HepG2 (cell line): ENCODE data around the gene ZNF281. TPM values are rescaled to one million over a fixed set of nuclear protein-coding genes. Genes with fewer than 3 reads are reported as not detected.

ENCODE experiments used
- ATRX ChIP-seq: sonication (generic); formaldehyde crosslinking; IDR thresholded peaks from 2 replicates; pipeline ENCODE4 v1.4.0; 2020; ENCODE audit warnings: missing genetic modification reagents, borderline replicate concordance
- CEBPB ChIP-seq: IDR thresholded peaks from 2 replicates; pipeline ENCODE4 v1.6.1; 2011; ENCODE audit warnings: low read depth, low read length, improper control_type of control experiment, borderline replicate concordance
- DBP ChIP-seq: sonication (generic); formaldehyde crosslinking; IDR thresholded peaks from 2 replicates; pipeline ENCODE4 v1.4.0; 2020; ENCODE audit warnings: missing genetic modification reagents; ENCODE audit errors: not compliant biosample characterization
- FOXA1 ChIP-seq, 2 experiments: fragments of 450-650 bp in 1 of 2; sonication (generic) in 1 of 2; formaldehyde crosslinking in 1 of 2; IDR thresholded peaks; 2 replicates each; pipeline versions ENCODE4 v1.4.0 to v1.6.1; 2016 to 2020; ENCODE audit warnings: missing genetic modification reagents in 1 of 2
- GATAD2A ChIP-seq: IDR thresholded peaks from 2 replicates; pipeline ENCODE4 v1.6.1; 2016
- GLMP ChIP-seq: sonication (generic); formaldehyde crosslinking; IDR thresholded peaks from 2 replicates; pipeline ENCODE4 v1.9.0; 2021; ENCODE audit warnings: missing genetic modification reagents, mild to moderate bottlenecking, borderline replicate concordance
- IRX3 ChIP-seq: sonication (generic); formaldehyde crosslinking; IDR thresholded peaks from 2 replicates; pipeline ENCODE4 v1.8.1; 2023; ENCODE audit warnings: mild to moderate bottlenecking, low read depth, missing genetic modification reagents, borderline replicate concordance
- MLX ChIP-seq: IDR thresholded peaks from 2 replicates; pipeline ENCODE4 v1.6.1; 2016
- NFIC ChIP-seq: IDR thresholded peaks from 2 replicates; pipeline ENCODE4 v1.6.1; 2012; ENCODE audit warnings: mild to moderate bottlenecking, low read length, inconsistent platforms
- NRL ChIP-seq: sonication (generic); formaldehyde crosslinking; IDR thresholded peaks from 2 replicates; pipeline ENCODE4 v1.5.0; 2020; ENCODE audit warnings: missing genetic modification reagents, mild to moderate bottlenecking, moderate library complexity, borderline replicate concordance
- PHF21A ChIP-seq: sonication (generic); formaldehyde crosslinking; IDR thresholded peaks from 2 replicates; pipeline ENCODE4 v1.5.0; 2020; ENCODE audit warnings: mild to moderate bottlenecking, missing genetic modification reagents
- RFX3 ChIP-seq: IDR thresholded peaks from 2 replicates; pipeline ENCODE4 v1.6.1; 2016; ENCODE audit warnings: missing biosample characterization, missing genetic modification reagents
- SNAPC2 ChIP-seq: sonication (generic); formaldehyde crosslinking; IDR thresholded peaks from 2 replicates; pipeline ENCODE4 v1.8.1; 2022; ENCODE audit warnings: mild to moderate bottlenecking, missing genetic modification reagents
- ZNF292 ChIP-seq: sonication (generic); formaldehyde crosslinking; IDR thresholded peaks from 2 replicates; pipeline ENCODE4 v1.8.1; 2022; ENCODE audit warnings: mild to moderate bottlenecking, low read depth, missing genetic modification reagents, borderline replicate concordance
- ZNF503 ChIP-seq: sonication (generic); formaldehyde crosslinking; IDR thresholded peaks from 2 replicates; pipeline ENCODE4 v1.4.0; 2020; ENCODE audit warnings: missing genetic modification reagents
- ZNF780A ChIP-seq: sonication (generic); formaldehyde crosslinking; IDR thresholded peaks from 2 replicates; pipeline ENCODE4 v1.8.0; 2022; ENCODE audit warnings: mild to moderate bottlenecking, missing genetic modification reagents, moderate library complexity
- ZNF792 ChIP-seq: IDR thresholded peaks from 2 replicates; pipeline ENCODE4 v1.6.1; 2016
- ZSCAN25 ChIP-seq: sonication (generic); formaldehyde crosslinking; IDR thresholded peaks from 2 replicates; pipeline ENCODE4 v1.8.0; 2022; ENCODE audit warnings: mild to moderate bottlenecking, missing genetic modification reagents
- polyA plus RNA-seq, 8 experiments: library from polyadenylated mRNA; depleted of rRNA in 3 of 8; stranded (reverse) in 7 of 8; unstranded in 1 of 8; fragments of >200 nt; fragmentation: Illumina TruSeq in 4 of 8; extraction: Trizol in 4 of 8; gene quantifications; 2 replicates each; pipeline versions ENCODE4 v1.2.1 to v1.2.3, GENCODE V29; 2011 to 2016; ENCODE audit warnings: low read depth in 4 of 8, missing spikeins in 1 of 8, mixed read lengths in 1 of 8; ENCODE audit not compliant: insufficient read depth in 1 of 8
- total RNA-seq, 5 experiments: library from RNA; depleted of rRNA; stranded (reverse); fragments of >200 nt; fragmentation: Illumina TruSeq; extraction: Trizol; gene quantifications; 2 replicates each; pipeline ENCODE4 v1.2.3, GENCODE V29; 2016; ENCODE audit warnings: low read depth in 1 of 5

The ZNF281 gene
- total and polyA plus RNA-seq, 2 of the 13 experiments (the other 11 are each of a cell fraction or from before 2014, with no cell fraction given) = 7.7 to 20.6 TPM

- no peak for TF ChIP-seq ZNF503 (CRISPR knock-in tag)
- TF ChIP-seq ZNF292 (CRISPR knock-in tag) = no peak
- no peak for TF ChIP-seq FOXA1 (IDR thresholded peaks at IDR 0.05)
- no peak for TF ChIP-seq FOXA1 (CRISPR knock-in tag; IDR thresholded peaks at IDR 0.05)
- TF ChIP-seq PHF21A (CRISPR knock-in tag) = no peak
- no peak for TF ChIP-seq RFX3
- TF ChIP-seq IRX3 (CRISPR knock-in tag) = no peak
- no peak for TF ChIP-seq SNAPC2 (CRISPR knock-in tag)
- TF ChIP-seq ATRX (CRISPR knock-in tag) = no peak
- no peak for TF ChIP-seq ZNF780A (CRISPR knock-in tag)
- TF ChIP-seq ZNF792 = no peak
- TF ChIP-seq GLMP (CRISPR knock-in tag) = no peak
- TF ChIP-seq DBP (CRISPR knock-in tag) = no peak
- TF ChIP-seq GATAD2A (CRISPR knock-in tag) = peak; percentile 46
- no peak for TF ChIP-seq NRL (CRISPR knock-in tag)
- peak; percentile 87 for TF ChIP-seq CEBPB
- TF ChIP-seq ZSCAN25 (CRISPR knock-in tag) = no peak
- TF ChIP-seq MLX (CRISPR knock-in tag) = no peak
- no peak for TF ChIP-seq NFIC
- TF ChIP-seq, all 625 proteins: peak for 8
Measured at GRCh38 chr1:200405264-200405663, 4.6 kb downstream of the ZNF281 start (continued).
